Hepatocyte (in vitro differentiated cells): ENCODE results near the gene SLC26A11. TPM values are rescaled to one million over a fixed set of nuclear protein-coding genes. Genes with fewer than 3 reads are reported as not detected.

Experiments
- DNase-seq: peaks from one replicate; pipeline ENCODE4 v3.0.0-alpha.2; 2016; ENCODE audit warnings: low spot score
- H2AFZ ChIP-seq: fragments of 200-600 bp; sonication (generic); 2 replicates; pipeline ENCODE4 v1.6.0; 2016; ENCODE audit warnings: antibody characterized with exemption, mild to moderate bottlenecking
- H3K27ac ChIP-seq: fragments of 200-600 bp; sonication (generic); 2 replicates; pipeline ENCODE4 v1.5.1; 2016; ENCODE audit warnings: mild to moderate bottlenecking
- H3K27me3 ChIP-seq: fragments of 200-600 bp; sonication (generic); 2 replicates; pipeline ENCODE4 v1.6.1; 2016
- H3K36me3 ChIP-seq: fragments of 200-600 bp; sonication (generic); replicated peaks from 2 replicates; pipeline ENCODE4 v1.5.1; 2016; ENCODE audit warnings: low read depth; ENCODE audit not compliant: insufficient read depth
- H3K4me1 ChIP-seq: fragments of 200-600 bp; sonication (generic); 2 replicates; pipeline ENCODE4 v1.5.1; 2016; ENCODE audit warnings: mild to moderate bottlenecking, moderate library complexity; ENCODE audit not compliant: insufficient read depth
- H3K4me2 ChIP-seq: fragments of 200-600 bp; sonication (generic); 2 replicates; pipeline ENCODE4 v1.6.0; 2016
- H3K4me3 ChIP-seq: fragments of 200-600 bp; sonication (generic); 2 replicates; pipeline ENCODE4 v1.5.1; 2016; ENCODE audit warnings: mild to moderate bottlenecking
- H3K79me2 ChIP-seq: fragments of 200-600 bp; sonication (generic); 2 replicates; pipeline ENCODE4 v1.6.0; 2017; ENCODE audit warnings: mild to moderate bottlenecking
- H3K9me2 ChIP-seq: fragments of 200-600 bp; sonication (generic); replicated peaks from 2 replicates; pipeline ENCODE4 v1.6.0; 2017; ENCODE audit warnings: mild to moderate bottlenecking; ENCODE audit not compliant: insufficient read depth
- H3K9me3 ChIP-seq: fragments of 200-600 bp; sonication (generic); 2 replicates; pipeline ENCODE4 v1.5.1; 2016; ENCODE audit warnings: low read depth, mild to moderate bottlenecking
- H4K20me1 ChIP-seq: fragments of 200-600 bp; sonication (generic); 2 replicates; pipeline ENCODE4 v1.6.0; 2016; ENCODE audit warnings: mild to moderate bottlenecking; ENCODE audit not compliant: insufficient read depth, poor library complexity, severe bottlenecking
- CTCF ChIP-seq: fragments of 200-600 bp; sonication (generic); IDR thresholded peaks from 2 replicates; pipeline ENCODE4 v1.5.1; 2016; ENCODE audit warnings: antibody characterized with exemption, mild to moderate bottlenecking; ENCODE audit not compliant: poor library complexity
- EZH2 ChIP-seq: fragments of 200-600 bp; sonication (generic); IDR thresholded peaks from 2 replicates; pipeline ENCODE4 v1.6.1; 2016; ENCODE audit warnings: antibody characterized with exemption, mild to moderate bottlenecking, borderline replicate concordance
- EZH2phosphoT487 ChIP-seq: fragments of 200-600 bp; sonication (generic); IDR thresholded peaks from one replicate; pipeline ENCODE4 v1.6.1; 2018; ENCODE audit warnings: antibody characterized with exemption, mild to moderate bottlenecking, low read depth, moderate library complexity; ENCODE audit not compliant: unreplicated experiment, severe bottlenecking
- WGBS: methylation state at CpG from one replicate; pipeline ENCODE4 v1.1.6; 2016; ENCODE audit warnings: low lambda C conversion rate; ENCODE audit errors: missing lambda C conversion rate; 5-methylcytosine and 5-hydroxymethylcytosine counted together
- polyA plus RNA-seq: library from polyadenylated mRNA; unstranded; fragments of >200 nt; fragmentation: Nextera tagmentation; extraction: Ambion mirVana; gene quantifications from 2 replicates; pipeline ENCODE4 v1.2.1, GENCODE V29; 2016
- total RNA-seq: library from RNA; depleted of rRNA; stranded (reverse); fragments of >200 nt; gene quantifications from 2 replicates; pipeline ENCODE4 v1.2.3, GENCODE V29; 2014

SLC26A11 gene
- total and polyA plus RNA-seq, 2 experiments from 2014 or later, result 17.5 to 24.9 TPM

GRCh38 chr17:80204626-80205468 is 15.4 kb upstream of the SLC26A11 start:
- Histone ChIP-seq H3K79me2 (no peaks in the 10 kb centered on the region), H3K9me2 (no peaks in the 10 kb centered on the region), H4K20me1 (no peaks in the 10 kb centered on the region), H3K4me2 (no peak overlapping the region), H3K4me1 (no peaks in the 10 kb centered on the region), H3K9me3 (no peaks in the 10 kb centered on the region), H3K27me3 (no peaks in the 10 kb centered on the region), H3K4me3 (no peak overlapping the region), H3K36me3 (no peaks in the 10 kb centered on the region), H2AFZ (no peak overlapping the region), H3K27ac (no peak overlapping the region)
- no peak for DNase-seq
- 87% methylated on average over 19 of the region's 19 CpGs for WGBS
- TF ChIP-seq CTCF (no peak), EZH2 (no peak), EZH2phosphoT487 (no peak)

- Histone ChIP-seq H3K4me1 (no peaks in the 10 kb centered on the region), H3K79me2 (no peaks in the 10 kb centered on the region), H3K36me3 (no peaks in the 10 kb centered on the region), H3K9me2 (no peaks in the 10 kb centered on the region), H3K4me3 (no peak overlapping the region), H2AFZ (no peak overlapping the region), H3K27me3 (no peaks in the 10 kb centered on the region), H4K20me1 (no peaks in the 10 kb centered on the region), H3K4me2 (no peak overlapping the region), H3K9me3 (no peaks in the 10 kb centered on the region), H3K27ac (no peak overlapping the region)
- 92% methylated on average over 13 of the region's 13 CpGs for WGBS
- no peak for TF ChIP-seq CTCF
- TF ChIP-seq EZH2phosphoT487, result no peak
- TF ChIP-seq EZH2, result no peak
- DNase-seq, result no peak
These were observed 14.4 kb upstream of the SLC26A11 start for GRCh38 chr17:80205811-80206210.

GRCh38 chr17:80208050-80208449 is 12.2 kb upstream of the SLC26A11 start:
- H2AFZ ChIP-seq, result no peak overlapping the region
- H3K4me1 ChIP-seq, result no peaks in the 10 kb centered on the region
- no peaks in the 10 kb centered on the region for H3K27me3 ChIP-seq
- H3K4me3 ChIP-seq, result no peak overlapping the region
- no peak overlapping the region for H3K4me2 ChIP-seq
- no peak for TF ChIP-seq CTCF
- TF ChIP-seq EZH2, result no peak
- no peak for TF ChIP-seq EZH2phosphoT487
- no peaks in the 10 kb centered on the region for H4K20me1 ChIP-seq
- WGBS, result 97% methylated on average over 16 of the region's 16 CpGs
- H3K9me3 ChIP-seq, result no peaks in the 10 kb centered on the region
- H3K79me2 ChIP-seq, result no peaks in the 10 kb centered on the region
- no peaks in the 10 kb centered on the region for H3K9me2 ChIP-seq
- no peak for DNase-seq
- no peaks in the 10 kb centered on the region for H3K36me3 ChIP-seq
- H3K27ac ChIP-seq, result no peak overlapping the region
